ENCODE data around the gene ADM2.

Gene ADM2

DNA sequence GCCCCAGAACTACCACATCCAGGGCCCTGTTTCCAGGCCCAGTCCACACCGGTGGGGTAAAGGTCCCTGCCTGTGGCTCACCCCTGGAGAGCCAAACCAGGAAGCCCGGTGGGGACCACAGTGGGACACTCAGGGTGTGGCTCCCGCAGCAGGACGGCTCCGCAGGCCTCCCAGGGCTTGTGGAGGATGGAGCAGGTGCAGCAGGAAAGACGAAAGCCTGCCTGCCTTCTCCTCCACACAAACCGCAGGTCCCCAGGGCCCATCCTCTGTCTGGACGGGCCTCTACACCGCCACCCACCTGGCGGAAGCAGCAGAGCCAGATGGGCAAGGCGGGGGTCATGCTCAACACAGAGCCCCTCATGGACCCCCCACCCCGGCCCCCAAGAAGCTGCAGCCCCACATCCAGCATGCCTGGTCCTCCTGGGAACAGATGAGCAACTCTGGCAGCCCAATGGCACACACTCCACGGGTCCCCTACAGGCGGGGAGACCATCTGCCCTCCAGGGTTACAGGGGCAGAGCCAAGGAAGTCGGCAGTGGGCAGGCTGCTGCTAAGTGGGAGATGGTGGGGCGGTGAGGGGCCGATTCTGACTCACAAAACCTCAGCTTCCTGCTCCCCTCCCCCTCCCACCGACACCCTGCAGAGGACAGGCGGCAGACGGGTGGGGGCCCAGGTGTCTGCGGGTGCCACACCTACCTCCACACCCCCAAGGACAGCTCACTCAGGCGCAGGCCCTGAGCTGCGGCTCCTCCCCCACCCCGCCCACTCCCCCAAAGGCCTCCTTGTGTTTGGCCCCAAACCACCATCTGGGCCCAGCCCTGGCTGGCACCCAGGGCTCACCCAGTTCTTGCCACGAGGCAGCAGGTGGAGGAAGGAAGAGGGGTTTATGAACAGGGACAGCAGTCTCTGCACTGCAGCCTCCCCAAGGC, 11.7 kb upstream of the ADM2 start:
- DNase-seq = peak; percentile 70

DNA sequence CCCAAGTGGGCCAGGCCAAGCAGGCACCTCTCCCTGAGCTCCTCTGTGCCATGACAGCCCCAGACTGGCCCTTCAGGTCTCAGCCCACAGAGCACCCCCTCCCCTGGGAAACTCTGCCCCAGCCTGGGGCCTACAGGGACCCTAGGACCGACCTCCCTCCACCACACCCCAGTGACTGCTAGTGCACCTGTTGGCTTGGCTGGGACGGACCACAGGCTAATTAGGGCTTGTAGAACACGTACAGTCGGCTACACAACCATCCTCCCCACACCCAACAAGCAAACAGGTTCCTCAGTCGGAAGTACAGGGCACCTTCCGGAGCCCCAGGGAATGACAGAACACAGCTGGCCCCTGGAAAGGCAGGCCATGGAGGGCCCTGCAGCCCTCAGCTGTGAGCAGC, 10.9 kb upstream of the ADM2 start:
- no peak for DNase-seq

DNA sequence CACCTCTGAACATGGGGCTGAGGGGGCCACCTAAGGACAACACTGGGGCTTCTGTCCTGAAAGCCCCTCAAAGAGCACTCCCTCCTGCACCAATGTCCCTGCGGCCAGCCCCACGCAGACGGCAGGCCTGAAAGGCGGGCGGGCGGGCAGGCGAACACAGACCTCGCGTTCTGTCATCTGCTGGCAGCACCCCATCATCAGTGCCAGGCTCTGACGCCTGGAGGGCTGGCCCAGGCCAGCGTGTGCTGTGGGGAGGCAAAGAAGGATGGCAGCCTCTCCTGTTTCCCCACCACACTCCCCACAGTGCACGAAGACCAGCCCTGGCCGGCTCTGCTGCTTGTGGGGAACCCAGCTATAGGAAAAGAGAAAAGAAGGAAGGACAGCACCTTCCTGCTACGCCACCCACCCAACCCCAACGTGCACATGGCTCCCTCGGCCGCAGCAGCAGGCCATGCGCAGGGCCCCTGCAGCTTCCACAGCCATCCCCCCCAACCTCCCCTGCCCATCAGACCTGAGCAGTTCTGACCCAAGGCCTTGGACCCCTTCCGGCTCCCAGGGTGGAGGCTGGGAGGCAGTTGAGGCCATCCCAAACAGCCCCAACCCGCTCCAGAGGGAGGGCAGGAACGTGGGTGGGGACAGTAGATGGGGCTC, 10.0 kb upstream of the ADM2 start:
- no peak for DNase-seq

DNA sequence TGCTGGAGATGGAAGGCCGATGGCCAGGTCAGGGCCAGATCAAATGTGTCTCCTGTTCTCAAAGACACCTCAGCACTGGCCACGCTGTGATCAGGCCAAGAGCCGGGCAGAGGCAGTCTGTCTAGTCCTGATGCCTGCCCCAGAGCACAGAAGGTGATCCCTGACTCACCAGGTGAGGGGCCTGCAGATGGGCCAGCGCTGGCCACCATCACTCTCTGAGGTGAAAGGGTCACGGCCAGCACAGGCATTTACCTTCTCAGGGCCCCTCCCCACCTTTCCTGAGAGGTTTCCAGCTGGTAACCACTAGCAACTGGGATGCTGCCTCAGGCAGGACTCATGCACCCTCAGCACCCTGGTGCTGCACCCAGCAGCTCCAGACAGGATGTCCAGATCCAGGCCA, 9.4 kb upstream of the ADM2 start:
- no peak for DNase-seq

DNA sequence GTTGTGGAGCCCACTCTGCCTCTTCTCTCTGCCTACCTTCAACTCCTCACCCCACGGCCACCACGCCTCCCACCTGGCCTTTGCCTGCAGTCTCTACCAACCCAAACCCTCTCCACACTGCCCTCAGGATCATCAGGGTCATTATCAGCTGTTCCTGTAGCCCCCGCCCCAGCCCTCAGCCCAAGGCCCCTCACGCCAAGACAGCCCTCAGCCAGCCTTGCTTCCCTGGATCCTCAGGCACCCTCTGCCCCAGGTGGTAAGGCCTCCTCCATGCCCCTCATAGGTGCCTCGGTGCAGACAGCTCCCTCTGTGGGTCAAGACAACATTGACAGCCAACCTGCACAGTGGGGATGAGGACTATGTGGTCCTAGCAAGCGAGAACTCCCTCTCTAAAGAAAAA, 8.3 kb upstream of the ADM2 start:
- peak; percentile 86 for DNase-seq

DNA sequence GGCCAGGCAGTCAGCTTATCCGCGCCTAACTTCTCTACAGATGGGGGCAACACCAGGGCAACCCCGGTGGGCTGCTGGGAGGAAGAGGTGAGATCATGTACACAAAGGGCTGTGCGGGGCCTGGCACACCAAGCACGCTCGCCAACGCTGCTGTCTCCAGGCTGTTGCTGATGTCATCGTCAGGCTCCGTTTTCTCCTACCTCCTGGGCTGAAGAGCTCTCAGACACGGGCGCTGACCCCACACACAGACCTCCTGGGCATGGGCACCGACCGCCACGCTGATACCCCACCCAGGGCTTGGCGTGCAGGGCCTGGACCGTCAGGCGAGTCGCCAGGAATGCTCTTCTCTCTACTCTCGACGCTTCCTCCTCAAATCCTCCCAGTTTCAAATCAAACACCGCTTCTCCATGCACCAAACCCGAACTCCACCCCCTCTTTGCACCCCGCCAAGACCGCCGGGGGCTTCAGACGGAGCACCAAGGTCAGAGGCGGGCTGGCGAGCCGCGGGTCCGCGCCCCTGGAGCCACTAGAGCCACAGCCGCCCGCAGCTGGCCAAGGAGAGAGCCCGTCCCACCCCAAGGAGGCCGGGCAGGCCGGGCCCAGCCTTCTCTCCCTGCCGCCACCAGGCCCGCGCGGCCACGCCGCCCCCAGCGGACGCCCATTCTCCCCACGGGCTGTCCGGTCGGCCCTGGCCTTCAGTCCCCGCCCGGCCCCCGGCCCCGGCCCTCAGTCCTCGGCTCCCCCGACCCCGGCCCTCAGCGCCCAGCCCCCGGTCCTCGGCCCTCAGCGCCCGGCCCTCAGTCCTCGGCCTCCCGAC, 7.3 kb upstream of the ADM2 start:
- no peak for DNase-seq

DNA sequence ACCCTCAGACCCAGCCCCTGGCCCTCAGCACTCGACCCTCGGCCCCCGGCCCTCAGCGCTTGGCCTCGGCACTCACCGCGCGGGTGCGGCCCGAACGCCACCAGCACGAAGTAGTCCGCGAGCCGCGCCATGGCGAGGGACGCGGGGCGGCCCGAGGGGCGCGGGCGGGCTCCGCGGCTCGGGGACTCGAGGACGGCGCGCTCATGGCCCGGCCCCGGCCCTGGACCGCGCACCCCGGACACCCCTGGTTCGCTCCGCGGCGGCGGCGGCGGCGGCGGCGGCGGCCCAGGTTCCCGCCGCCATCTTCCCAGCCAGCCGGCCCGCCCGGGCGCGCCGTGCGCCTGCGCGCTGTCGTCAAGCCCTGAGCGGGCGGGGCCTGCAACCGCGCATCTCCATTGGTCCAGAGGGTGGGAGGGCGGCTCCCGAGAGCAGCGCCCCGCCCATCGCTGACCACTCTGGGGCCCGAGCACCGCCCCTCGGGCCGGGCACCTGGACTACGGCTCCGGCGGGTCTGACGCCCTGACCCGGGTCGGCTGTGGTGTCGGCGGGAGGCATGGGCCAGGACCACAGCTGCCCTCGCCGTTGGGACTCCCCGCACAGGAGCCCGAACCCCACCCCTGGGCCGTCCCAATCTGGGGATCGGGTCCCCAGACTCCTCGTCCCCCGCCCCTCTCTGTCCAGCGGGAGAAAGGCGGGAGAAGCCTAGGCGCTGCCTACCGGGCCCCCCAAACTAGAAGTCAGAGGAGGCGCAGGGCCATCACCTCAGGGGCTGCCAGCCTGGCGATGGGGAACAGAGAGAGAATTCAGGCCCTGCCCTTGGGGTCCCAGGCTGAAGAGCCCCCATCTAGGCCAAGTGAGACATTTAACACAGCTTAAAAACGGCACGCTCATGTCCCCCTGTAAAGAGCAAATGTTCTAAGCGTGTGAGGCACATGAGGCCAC, 6.4 kb upstream of the ADM2 start, which contains the start of gene SBF1:
Gene SBF1 (minus strand): TSS at position 326 of the 942 bp plus-strand sequence. CDS start 195 bp downstream, at position 131.
- peak; percentile 98 for DNase-seq

DNA sequence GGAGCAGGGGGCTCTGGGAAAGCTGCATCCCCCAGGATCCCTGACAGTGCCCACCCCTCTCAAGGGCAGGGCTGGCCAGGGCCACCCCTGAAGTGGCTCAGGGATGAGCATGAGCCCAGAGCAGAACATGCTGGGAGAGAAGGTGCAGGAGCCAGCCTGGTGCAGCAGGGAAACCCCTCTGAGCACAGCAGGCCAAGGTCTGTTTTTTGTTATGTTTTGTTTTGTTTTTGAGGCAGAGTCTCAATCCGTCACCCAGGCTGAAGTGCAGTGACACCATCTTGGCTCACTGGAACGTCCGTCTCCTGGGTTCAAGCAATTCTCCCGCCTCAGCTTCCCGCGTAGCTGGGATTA, 5.7 kb upstream of the ADM2 start:
- no peak for DNase-seq

DNA sequence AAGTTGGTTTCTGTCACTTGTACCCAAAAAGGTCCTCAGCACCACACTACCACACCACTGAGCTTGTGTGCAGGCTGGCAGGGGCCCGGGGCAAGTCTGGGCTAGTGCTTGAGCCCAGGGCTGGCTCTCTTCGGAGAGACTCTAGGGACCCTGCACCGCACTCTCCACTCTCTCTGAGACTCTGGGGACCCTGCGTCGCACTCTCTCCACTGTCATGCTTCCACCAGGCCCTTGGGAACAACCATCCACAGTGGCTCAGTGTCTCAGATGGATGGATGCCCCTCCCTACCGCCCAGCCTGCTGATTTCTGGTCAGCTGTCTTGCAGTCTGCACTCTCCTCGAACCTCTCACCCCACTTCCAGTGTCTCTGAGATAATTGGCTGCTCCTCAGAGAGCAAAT, 4.5 kb upstream of the ADM2 start:
- no peak for DNase-seq

DNA sequence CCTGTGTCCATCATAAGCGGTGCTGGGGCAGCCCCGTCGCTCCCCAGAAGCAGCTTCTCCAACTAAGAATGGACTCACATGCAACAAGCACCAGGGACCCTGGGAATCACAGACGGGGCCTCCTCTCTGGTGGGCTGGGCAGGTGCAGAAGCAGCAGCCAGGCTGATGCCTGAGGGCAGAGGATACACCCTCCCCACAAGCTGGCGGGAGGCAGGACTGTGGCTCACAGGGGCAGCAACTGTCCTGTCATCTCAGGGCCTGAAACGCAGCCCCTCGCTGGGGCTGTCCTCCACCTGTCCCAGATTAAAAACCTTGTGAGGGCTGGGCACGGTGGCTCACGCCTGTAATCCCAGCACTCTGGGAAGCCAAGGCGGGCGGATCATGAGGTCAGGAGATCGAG, 3.4 kb upstream of the ADM2 start:
- DNase-seq = no peak

DNA sequence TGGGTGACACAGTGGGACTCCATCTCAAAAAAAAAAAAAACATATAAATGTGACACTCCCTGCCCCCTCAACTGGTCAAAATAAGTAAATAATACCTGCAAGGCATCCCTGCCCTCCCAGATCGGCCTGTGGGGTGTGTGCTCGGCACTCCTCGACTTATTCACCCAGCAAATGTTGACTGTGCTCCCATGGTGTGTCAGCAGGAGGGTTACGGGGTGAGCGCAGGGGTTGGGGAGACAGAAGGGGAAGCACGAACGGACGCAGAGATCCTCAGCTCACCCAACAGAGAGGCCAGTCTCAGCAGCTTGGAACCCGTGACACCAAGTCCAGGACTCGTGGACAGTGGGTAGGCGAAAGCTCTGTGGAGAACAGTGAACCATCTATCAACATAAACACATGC, 1.6 kb upstream of the ADM2 start:
- DNase-seq = no peak

DNA sequence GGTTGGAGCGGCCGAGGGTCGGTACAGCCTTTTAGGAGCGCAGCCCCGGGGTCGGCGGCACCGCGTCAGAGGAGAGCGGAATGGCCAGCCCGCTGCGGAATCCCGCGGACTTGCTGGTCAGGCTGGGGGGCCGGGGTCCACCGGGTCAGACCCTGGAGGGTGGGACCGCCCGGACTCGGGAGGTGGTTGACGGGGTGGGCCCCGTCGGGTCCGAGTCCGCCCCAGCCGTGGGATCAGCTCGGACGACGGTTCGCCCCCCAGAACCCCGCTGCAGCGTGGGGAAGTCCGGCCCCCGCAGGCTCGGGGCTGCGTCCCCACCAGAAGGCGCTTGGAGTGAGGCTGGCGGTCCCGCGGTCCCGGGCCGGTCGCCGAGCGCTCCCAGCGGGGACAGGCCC, 301 bp upstream of the ADM2 start:
- DNase-seq = no peak

DNA sequence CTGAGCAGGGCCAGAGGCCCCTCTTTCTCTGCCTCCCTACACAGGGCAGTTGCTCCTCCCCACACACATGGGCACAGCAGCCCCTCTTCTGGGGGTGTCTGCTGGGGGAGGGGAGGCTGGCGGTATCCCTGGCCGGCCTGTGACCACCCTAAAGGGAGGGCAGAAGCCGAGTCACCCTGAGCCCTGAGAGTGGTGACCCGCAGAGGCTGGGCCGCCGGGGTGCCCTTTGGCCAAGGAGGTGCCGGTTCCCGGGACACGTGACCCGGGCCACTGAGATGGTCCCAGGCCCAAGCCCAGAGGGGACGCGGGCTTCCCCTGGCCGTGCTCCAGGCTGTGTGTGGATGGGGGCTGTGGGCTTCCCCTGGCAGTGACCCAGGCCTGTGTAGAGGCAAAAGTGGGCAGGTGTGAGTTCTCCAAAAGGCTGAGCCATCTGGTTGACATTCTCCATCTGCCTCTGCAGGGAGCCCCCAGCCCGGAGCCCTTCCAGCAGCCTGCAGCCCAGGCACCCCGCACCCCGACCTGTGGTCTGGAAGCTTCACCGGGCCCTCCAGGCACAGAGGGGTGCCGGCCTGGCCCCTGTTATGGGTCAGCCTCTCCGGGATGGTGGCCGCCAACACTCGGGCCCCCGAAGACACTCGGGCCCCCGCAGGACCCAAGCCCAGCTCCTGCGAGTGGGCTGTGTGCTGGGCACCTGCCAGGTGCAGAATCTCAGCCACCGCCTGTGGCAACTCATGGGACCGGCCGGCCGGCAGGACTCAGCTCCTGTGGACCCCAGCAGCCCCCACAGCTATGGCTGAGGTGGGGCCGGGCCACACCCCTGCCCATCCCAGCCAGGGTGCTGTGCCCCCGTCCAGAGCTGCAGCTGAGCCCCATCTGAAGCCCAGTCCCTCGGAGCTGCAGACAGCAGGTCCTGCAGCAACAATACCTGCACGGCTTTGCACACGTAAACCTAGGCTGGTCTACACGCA, 1.0 kb downstream of the ADM2 start:
- no peak for DNase-seq

DNA sequence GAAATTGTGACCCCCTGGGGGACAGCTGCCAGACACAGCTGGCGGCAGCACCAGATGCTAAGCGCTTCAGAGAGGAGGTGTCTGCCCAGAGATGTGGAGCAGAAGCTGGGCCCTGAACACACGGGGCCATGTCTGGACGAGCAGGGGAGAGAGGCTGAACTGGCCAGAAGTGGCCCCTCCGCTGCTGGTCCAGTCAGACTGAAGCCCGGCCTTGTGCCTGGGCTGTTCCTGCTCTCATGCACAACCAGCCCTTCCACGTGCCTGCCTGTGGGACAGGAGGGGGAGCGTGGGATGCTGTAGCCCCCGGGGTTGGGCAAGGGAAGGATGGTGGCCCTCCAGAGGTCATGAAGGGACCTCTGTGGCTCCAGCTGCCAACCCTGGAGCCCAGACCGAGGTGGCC, 1.8 kb downstream of the ADM2 start:
- no peak for DNase-seq

DNA sequence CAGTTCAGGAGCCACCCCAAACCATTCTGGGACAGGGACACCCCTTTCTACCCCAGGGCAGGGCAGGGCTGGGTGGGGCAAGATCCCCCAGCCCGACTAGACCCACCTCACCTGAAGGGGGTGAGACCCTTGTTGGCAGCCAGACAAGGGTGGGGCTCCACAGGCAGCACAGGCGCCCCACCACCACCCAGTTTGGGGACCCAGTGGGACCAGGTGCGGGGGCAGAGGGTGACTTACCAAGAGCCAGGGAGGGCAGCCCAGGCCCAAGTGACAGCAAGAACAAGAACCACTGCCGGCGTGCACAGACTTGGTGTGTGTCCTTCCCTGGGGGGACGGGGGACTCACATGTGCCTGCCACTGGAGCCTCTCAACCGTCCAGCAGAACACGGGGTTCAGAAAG, 2.2 kb downstream of the ADM2 start:
- DNase-seq = no peak

DNA sequence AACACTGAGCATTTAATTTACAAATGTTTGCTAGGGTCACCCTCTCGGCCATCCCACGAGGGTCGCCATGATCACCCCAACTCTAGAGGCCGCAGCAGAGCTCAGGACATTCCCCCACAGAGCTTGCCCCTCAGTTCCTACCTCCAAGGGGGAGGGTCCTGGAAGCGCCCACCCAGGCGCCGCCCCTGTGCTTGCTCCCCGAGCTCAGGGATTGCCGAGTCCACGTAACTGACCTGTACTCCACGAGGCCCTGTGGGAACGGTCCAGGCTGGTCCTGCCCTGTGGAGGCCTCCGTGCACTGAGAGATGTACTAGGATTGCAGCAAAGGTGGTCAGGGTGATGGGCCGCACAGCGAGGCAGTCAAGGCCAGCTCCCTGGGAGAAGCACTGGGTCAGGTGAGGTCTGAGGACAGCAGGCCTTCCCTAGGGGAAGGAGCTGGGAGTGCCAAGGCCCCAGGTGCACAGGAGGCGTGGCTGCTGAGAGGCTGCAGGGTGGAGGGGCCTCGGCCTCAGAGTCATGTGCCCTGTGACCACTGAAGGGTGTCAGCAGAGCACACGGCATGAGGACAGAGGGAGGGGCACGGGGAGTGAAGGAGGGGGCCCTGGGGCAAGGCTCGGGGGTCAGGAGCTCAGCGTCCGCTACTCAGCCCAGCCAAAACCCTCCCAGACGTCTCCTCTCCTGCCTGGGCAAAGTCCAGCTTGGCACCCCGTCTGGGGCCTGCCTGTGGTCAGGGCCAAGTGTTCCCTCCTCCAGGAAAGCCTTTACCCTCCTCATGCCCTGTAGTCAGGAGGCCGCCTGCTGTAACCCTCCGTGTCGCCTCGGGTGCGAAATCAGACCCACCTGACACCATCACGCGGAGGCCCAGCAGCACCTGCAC, 2.9 kb downstream of the ADM2 start:
- DNase-seq = no peak

DNA sequence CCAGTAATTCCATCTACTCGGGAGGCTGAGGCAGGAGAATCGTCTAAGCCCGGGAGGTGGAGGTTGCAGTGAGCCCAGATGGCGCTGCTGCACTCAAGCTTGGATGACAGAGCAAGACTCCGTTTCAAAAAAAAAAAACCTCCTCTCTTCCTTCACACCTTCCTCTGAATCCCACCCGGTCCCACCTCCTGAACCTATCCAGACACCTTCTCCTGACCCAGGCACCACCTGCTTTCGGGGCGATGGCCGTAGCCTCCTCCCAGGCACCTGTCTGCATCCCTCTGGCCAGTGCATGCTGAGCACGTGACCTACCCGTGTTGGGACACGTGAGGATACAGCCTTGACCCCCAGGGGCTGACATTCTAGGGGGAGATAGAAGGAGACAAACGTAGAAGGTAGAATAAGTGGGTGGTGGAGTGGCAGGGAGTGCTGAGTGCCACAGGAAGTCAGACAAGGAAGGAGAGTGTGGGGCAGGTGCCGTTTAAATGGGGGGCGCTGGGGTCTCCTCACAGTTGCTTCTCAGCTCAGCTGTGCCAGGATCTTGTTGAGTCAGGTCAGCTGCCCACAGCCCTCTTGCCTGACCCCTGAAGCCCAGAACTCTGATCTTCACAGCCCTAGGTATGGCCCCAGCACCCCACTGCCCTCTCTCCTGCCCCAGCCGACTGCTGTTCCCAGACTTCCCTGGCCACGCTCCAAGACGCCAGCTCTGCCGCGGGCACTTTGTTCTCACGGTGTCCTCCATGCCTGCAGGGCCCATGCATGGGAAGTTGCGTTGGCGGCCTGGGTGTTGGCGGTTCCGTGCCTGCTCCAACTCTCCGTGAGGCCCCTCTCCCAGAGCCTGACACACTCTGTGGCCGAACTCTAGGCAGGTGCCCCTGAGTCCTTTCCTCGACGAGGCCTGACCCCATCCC, 4.1 kb downstream of the ADM2 start:
- no peak for DNase-seq

DNA sequence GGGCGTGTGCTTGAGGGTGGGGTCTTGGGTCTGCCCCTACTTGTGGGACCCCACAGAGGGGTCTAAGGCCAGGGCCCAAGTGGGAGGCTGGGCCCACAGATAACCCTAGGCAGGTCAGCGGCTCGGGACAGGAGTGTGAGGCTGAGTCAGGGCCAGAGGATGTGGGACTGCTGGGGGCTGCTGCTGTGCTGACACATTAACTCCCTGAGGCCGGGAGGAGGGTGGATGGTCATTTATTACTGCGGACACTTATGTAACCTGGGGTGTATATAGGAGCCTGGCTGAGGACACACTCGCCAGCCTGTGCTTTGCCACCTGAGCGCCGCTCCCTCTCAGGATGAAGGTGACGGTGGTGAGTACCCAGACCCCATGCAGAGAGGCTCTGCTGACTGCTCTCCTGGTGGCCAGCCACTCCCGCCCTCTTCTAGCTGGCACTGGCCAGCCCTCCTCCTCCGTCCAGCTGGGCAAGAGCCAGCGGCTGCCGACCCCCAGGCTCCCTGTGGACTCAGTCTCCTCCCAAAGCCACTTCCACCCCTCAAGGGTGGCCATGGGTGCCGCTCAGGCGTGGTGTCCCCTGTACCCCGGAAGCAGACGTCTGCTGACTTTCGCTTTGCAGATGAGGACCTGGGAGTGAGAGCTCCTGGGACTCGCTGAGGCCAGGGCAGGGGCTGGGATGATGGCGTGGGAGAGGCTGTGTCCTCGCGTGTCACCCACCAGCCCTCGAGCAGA, 5.4 kb downstream of the ADM2 start, which contains the start of gene MIOX:
Gene MIOX (plus strand): TSS at position 299 of the 729 bp plus-strand sequence. CDS start 39 bp downstream, at position 338.
- DNase-seq = no peak

Data from 8988T (cell line).